K562 (cell line): ENCODE data around the gene ANP32B. TPM values are rescaled to one million over a fixed set of nuclear protein-coding genes. Genes with fewer than 3 reads are reported as not detected.

Experiments
- CHCHD3 ChIP-seq: fragments of 250-450 bp; sonication (Bioruptor Pico); IDR thresholded peaks from 2 replicates; pipeline ENCODE4 v2.1.2; 2022; ENCODE audit warnings: mild to moderate bottlenecking
- DDX20 ChIP-seq: fragments of 450-650 bp; IDR thresholded peaks from 2 replicates; pipeline ENCODE4 v1.6.1; 2016; ENCODE audit warnings: missing genetic modification characterization, low read depth, mild to moderate bottlenecking, missing compliant biosample characterization, moderate library complexity
- GATAD2B ChIP-seq: fragments of 450-650 bp; IDR thresholded peaks from 2 replicates; pipeline ENCODE4 v1.6.1; 2017; ENCODE audit warnings: mild to moderate bottlenecking, borderline replicate concordance
- HEY1 ChIP-seq: fragments of 250-450 bp; sonication (Bioruptor Pico); IDR thresholded peaks from 2 replicates; pipeline ENCODE4 v1.5.0; 2020; ENCODE audit warnings: mild to moderate bottlenecking, moderate library complexity, borderline replicate concordance
- MXI1 ChIP-seq: IDR thresholded peaks from 2 replicates; pipeline ENCODE4 v1.6.1; 2011; ENCODE audit warnings: low read depth, mild to moderate bottlenecking, improper control_type of control experiment, low read length
- NCOA4 ChIP-seq: fragments of 450-650 bp; IDR thresholded peaks from 2 replicates; pipeline ENCODE4 v1.6.1; 2018; ENCODE audit warnings: mild to moderate bottlenecking; ENCODE audit not compliant: partially characterized antibody
- NCOR1 ChIP-seq: fragments of 450-650 bp; IDR thresholded peaks from 2 replicates; pipeline ENCODE4 v1.6.1; 2016; ENCODE audit warnings: mild to moderate bottlenecking, moderate library complexity
- SMARCC2 ChIP-seq: fragments of 450-650 bp; IDR thresholded peaks from 2 replicates; pipeline ENCODE4 v1.6.1; 2017; ENCODE audit warnings: antibody characterized with exemption, moderate library complexity, mild to moderate bottlenecking, low read depth
- TEAD1 ChIP-seq, 2 experiments: fragments of 450-650 bp in 1 of 2; sonication (generic) in 1 of 2; formaldehyde crosslinking; IDR thresholded peaks; 2 replicates each; pipeline versions ENCODE4 v1.4.0 to v1.8.0; 2020 to 2022; ENCODE audit warnings: mild to moderate bottlenecking in 2 of 2, missing genetic modification reagents in 1 of 2
- ZBTB1 ChIP-seq: sonication (generic); formaldehyde crosslinking; IDR thresholded peaks from 2 replicates; pipeline ENCODE4 v1.8.1; 2023; ENCODE audit warnings: missing genetic modification reagents, low read depth, mild to moderate bottlenecking, borderline replicate concordance
- ZBTB7A ChIP-seq: IDR thresholded peaks from 2 replicates; pipeline ENCODE4 v1.6.1; 2011; ENCODE audit warnings: low read depth, mild to moderate bottlenecking, low read length, moderate library complexity, borderline replicate concordance; ENCODE audit not compliant: control insufficient read depth
- ZC3H11A ChIP-seq: IDR thresholded peaks from 2 replicates; pipeline ENCODE4 v1.6.1; 2012; ENCODE audit warnings: low read depth, low read length, improper control_type of control experiment
- ZNF133 ChIP-seq: fragments of 250-450 bp; sonication (Bioruptor Pico); IDR thresholded peaks from 2 replicates; pipeline ENCODE4 v1.4.0; 2020; ENCODE audit warnings: mild to moderate bottlenecking
- polyA plus RNA-seq, 8 experiments: library from polyadenylated mRNA; depleted of rRNA in 4 of 8; stranded (reverse) in 5 of 8; unstranded in 3 of 8; fragments of >200 nt; fragmentation: Nextera tagmentation in 2 of 8; fragmentation: Illumina TruSeq in 1 of 8; extraction: Ambion mirVana in 2 of 8; extraction: Trizol in 1 of 8; gene quantifications; 2 replicates each; pipeline versions ENCODE4 v1.2.1 to v1.2.3, GENCODE V29; 2011 to 2014; ENCODE audit warnings: inconsistent platforms in 1 of 8, missing spikeins in 1 of 8
- total RNA-seq, 7 experiments: library from RNA; depleted of rRNA in 6 of 7; stranded (reverse); fragments of >200 nt in 6 of 7; fragmentation: Illumina TruSeq in 2 of 7; extraction: Trizol in 2 of 7; gene quantifications; 2 replicates each; pipeline versions ENCODE4 v1.2.1 to v1.2.3, GENCODE V29; 2011 to 2021; ENCODE audit warnings: low replicate concordance in 1 of 7
- TF ChIP-seq, protein P1 (sequence below): sonication (generic); formaldehyde crosslinking; IDR thresholded peaks from 2 replicates; pipeline ENCODE4 v1.8.1; 2022; ENCODE audit warnings: missing genetic modification reagents
- TF ChIP-seq, protein P2 (sequence below), 2 experiments: fragments of 450-650 bp; IDR thresholded peaks; 2 replicates each; pipeline ENCODE4 v1.6.1; 2018; ENCODE audit warnings: mild to moderate bottlenecking in 2 of 2, low read depth in 1 of 2; ENCODE audit not compliant: partially characterized antibody in 2 of 2
- TF ChIP-seq, protein P3 (sequence below): fragments of 450-650 bp; IDR thresholded peaks from 2 replicates; pipeline ENCODE4 v1.6.1; 2017; ENCODE audit warnings: antibody characterized with exemption
- TF ChIP-seq, protein P4 (sequence below): fragments of 150-350 bp; conservative IDR thresholded peaks from 2 replicates; pipeline ENCODE4 v1.6.1; 2014; ENCODE audit warnings: low read length

ANP32B gene
- total and polyA plus RNA-seq, 9 of the 15 experiments (the other 6 are each of a cell fraction or from before 2014, with no cell fraction given) = 68.9 to 815 (median 141) TPM

DNA sequence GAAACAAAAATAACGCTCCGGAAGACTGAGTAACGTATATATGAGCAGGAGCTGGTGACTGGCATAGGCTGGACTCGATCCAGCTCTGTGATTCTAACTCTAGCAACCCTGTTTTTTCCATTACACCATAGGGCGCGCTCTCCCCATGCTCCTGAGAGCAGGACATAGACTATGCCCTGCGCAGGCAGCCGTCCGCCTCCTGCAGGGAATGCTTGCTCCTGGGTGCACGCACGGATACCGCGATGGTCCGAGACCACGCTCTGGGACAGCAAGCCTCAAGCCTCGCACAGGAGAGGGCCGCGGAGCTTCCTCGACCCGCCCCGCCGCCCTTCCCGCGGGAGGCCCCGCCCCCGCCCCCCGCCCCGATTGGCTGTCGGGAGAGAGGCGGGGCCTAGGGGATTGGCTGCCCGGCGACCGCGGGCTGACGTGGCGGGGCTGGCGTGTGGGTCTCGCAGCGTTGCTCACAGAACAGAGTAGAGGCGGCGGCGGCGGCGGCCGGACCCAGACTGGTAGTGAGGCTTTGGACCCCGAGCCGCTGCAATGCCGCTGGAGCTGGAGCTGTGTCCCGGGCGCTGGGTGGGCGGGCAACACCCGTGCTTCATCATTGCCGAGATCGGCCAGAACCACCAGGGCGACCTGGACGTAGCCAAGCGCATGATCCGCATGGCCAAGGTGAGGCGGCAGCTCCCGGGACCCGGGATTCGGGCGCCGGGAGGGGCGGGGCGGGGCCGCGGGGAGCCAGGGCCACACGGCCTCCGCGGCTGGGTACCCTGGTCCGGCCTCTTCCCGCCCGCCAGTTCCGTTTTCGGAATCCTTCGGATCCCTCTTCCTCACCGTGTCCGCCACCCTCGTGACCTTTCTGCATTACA lies 73.4 kb downstream of the ANP32B start, which contains the start of gene NANS (continued):
- TF ChIP-seq NCOR1 (no peak), ZBTB1 (no peak), HEY1 (no peak), NCOA4 (no peak), ZNF133 (CRISPR knock-in tag) (no peak), MXI1 (0 out of 2 replicates have a peak, but pooled peaks have one; percentile 53), ZC3H11A (no peak), GATAD2B (no peak), DDX20 (tag) (no peak), ZBTB7A (peak; percentile 9; the same call in 1 of the 2 replicates), CHCHD3 (CRISPR knock-in tag) (no peak), SMARCC2 (no peak), TEAD1 (CRISPR knock-in tag; IDR thresholded peaks at IDR 0.05) (peak in 1 of 2 experiments; percentile 46; a peak in 1 of 4 replicates)
- TF ChIP-seq, protein P1, sequence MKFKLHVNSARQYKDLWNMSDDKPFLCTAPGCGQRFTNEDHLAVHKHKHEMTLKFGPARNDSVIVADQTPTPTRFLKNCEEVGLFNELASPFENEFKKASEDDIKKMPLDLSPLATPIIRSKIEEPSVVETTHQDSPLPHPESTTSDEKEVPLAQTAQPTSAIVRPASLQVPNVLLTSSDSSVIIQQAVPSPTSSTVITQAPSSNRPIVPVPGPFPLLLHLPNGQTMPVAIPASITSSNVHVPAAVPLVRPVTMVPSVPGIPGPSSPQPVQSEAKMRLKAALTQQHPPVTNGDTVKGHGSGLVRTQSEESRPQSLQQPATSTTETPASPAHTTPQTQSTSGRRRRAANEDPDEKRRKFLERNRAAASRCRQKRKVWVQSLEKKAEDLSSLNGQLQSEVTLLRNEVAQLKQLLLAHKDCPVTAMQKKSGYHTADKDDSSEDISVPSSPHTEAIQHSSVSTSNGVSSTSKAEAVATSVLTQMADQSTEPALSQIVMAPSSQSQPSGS (CRISPR knock-in tag) = no peak
- TF ChIP-seq, protein P2, sequence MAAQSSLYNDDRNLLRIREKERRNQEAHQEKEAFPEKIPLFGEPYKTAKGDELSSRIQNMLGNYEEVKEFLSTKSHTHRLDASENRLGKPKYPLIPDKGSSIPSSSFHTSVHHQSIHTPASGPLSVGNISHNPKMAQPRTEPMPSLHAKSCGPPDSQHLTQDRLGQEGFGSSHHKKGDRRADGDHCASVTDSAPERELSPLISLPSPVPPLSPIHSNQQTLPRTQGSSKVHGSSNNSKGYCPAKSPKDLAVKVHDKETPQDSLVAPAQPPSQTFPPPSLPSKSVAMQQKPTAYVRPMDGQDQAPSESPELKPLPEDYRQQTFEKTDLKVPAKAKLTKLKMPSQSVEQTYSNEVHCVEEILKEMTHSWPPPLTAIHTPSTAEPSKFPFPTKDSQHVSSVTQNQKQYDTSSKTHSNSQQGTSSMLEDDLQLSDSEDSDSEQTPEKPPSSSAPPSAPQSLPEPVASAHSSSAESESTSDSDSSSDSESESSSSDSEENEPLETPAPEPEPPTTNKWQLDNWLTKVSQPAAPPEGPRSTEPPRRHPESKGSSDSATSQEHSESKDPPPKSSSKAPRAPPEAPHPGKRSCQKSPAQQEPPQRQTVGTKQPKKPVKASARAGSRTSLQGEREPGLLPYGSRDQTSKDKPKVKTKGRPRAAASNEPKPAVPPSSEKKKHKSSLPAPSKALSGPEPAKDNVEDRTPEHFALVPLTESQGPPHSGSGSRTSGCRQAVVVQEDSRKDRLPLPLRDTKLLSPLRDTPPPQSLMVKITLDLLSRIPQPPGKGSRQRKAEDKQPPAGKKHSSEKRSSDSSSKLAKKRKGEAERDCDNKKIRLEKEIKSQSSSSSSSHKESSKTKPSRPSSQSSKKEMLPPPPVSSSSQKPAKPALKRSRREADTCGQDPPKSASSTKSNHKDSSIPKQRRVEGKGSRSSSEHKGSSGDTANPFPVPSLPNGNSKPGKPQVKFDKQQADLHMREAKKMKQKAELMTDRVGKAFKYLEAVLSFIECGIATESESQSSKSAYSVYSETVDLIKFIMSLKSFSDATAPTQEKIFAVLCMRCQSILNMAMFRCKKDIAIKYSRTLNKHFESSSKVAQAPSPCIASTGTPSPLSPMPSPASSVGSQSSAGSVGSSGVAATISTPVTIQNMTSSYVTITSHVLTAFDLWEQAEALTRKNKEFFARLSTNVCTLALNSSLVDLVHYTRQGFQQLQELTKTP (IDR thresholded peaks at IDR 0.05; ENCODE audit: low read depth in 1 of 2, partially characterized antibody in 2 of 2) = no peak
- TF ChIP-seq, protein P3, sequence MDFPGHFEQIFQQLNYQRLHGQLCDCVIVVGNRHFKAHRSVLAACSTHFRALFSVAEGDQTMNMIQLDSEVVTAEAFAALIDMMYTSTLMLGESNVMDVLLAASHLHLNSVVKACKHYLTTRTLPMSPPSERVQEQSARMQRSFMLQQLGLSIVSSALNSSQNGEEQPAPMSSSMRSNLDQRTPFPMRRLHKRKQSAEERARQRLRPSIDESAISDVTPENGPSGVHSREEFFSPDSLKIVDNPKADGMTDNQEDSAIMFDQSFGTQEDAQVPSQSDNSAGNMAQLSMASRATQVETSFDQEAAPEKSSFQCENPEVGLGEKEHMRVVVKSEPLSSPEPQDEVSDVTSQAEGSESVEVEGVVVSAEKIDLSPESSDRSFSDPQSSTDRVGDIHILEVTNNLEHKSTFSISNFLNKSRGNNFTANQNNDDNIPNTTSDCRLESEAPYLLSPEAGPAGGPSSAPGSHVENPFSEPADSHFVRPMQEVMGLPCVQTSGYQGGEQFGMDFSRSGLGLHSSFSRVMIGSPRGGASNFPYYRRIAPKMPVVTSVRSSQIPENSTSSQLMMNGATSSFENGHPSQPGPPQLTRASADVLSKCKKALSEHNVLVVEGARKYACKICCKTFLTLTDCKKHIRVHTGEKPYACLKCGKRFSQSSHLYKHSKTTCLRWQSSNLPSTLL = no peak
- TF ChIP-seq, protein P4, sequence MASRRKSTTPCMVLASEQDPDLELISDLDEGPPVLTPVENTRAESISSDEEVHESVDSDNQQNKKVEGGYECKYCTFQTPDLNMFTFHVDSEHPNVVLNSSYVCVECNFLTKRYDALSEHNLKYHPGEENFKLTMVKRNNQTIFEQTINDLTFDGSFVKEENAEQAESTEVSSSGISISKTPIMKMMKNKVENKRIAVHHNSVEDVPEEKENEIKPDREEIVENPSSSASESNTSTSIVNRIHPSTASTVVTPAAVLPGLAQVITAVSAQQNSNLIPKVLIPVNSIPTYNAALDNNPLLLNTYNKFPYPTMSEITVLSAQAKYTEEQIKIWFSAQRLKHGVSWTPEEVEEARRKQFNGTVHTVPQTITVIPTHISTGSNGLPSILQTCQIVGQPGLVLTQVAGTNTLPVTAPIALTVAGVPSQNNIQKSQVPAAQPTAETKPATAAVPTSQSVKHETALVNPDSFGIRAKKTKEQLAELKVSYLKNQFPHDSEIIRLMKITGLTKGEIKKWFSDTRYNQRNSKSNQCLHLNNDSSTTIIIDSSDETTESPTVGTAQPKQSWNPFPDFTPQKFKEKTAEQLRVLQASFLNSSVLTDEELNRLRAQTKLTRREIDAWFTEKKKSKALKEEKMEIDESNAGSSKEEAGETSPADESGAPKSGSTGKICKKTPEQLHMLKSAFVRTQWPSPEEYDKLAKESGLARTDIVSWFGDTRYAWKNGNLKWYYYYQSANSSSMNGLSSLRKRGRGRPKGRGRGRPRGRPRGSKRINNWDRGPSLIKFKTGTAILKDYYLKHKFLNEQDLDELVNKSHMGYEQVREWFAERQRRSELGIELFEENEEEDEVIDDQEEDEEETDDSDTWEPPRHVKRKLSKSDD = no peak
